Hematopoietic multipotent progenitor cell treated with erythropoietin and hydrocortisone succinate and interleukin-3 and kit ligand, for 8 days (in vitro differentiated cells): ENCODE data around the gene MAEL.
"Not testable (repeated sequence)": the region's sequence is repeated elsewhere in the genome, so short reads cannot be mapped to it uniquely, and the experiment has no call there.

ENCODE experiments used
- DNase-seq: peaks from one replicate; pipeline ENCODE4 v3.0.0-alpha.2; 2015

MAEL gene

DNA sequence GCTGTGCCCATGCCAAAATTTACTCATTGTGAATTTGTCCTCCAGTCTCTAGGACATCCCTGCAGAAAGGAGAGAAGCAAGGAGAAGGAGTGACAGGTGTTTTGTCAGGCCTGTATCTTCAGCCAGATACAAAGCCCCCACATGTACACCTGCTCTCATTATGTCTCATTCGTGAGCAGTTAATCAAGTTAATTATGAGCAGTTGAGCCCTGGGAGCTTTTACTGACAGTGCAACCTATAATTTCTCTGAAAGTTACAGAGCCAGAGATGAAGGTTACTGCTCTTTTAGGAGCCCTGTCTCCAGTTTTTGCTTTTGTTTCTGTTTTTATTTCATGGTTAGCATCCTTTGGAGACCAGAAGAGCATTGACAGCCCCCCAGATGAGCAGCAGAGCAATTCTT, 8.7 kb upstream of the MAEL start:
- no peak for DNase-seq

DNA sequence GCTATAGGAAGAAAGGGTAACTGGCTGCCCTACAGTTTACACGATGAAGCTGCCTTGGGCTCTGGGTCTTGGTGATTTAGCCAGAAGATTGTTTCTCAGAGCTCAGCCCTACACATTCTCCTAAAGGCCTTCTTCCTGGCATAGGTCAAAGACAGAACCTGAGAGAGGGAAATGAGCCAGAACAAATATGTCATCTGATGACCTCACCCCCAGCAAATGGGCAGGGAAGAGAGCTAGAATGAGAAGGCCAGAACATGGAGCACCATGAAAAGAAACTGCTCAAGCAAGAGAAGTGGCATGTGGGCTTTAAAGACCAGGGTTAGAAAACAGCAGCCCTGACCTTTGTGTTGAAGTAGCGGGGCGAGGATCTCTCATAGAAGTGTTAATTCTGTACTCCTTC, 8.3 kb upstream of the MAEL start:
- DNase-seq: no peak

DNA sequence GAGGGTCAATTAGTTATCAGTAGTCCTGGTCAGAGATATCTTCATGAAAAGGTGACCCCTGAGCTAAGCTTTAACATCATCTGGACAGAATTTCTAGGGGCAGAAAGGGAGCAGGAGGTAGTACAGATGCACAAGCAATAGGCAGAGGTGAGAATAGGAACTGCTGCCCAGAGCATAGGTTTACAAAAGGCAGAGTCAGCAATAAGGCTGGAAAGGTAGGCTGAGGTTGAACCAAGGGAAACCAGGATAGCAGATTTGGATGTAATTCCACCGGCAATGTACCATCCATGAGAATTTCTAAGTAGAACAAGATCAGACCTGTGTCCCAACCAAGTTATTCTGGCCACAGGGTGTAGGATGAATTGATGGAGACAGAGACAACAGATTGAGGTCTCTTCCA, 7.5 kb upstream of the MAEL start:
- DNase-seq: no peak

DNA sequence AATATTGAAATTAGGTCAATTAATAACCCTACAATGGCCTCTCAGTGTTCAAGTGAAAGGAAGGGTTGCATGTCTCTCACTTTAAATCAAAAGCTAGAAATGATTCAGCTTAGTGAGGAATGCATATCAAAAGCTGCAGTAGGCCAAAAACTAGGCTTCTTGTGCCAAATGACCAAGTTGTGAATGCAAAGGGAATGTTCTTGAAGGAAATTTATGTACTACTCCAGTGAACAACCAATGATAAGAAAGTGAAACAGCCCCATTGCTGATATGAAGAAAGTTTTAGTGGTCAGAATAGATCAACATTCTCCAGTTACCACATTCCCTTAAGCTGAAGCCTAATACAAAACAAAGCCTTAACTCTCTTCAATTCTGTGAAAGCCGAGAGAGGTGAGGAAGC, 10.0 kb downstream of the MAEL start:
- no peak for DNase-seq

DNA sequence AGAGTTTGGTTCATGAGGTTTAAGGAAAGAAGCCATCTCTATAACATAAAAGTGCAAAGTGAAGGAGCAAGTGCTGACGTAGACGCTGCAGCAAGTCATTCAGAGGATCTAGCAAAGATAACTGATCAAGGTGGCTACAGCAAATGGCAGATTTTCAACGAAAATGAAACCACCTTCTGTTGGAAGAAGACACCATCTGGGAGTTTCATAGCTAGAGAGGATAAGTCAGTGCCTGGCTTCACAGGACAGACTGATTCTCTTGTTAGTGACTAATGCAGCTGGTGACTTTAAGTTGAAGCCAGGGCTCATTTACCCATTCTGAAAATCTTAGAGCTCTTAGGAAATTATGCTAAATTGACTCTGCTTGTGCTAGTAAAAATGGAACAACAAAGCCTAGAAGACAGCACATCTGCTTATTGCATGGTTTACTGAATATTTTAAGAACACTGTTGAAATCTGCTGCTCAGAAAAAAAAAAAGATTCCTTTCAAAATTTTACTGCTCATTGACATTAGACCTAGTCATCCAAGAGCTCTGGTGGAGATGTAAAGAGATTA, 10.5 kb downstream of the MAEL start:
- DNase-seq: no peak

DNA sequence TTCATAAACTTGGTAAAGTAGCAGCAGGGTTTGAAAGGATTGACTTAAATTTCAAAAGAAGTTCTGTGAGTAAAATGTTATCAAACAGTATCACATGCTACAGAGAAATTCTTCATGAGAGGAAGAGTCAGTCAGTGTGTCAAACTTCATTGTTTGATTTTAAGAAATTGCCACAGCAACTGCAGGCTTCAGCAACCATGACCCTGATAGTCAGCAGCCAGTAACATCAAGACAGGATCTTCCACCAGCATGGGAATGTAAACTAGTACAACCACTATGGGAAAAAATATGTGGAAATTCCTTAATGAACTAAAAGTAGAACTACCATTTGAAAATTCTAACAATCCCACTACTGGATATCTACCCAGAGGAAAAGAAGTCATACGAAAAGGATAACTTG, 11.5 kb downstream of the MAEL start:
- DNase-seq: no peak

DNA sequence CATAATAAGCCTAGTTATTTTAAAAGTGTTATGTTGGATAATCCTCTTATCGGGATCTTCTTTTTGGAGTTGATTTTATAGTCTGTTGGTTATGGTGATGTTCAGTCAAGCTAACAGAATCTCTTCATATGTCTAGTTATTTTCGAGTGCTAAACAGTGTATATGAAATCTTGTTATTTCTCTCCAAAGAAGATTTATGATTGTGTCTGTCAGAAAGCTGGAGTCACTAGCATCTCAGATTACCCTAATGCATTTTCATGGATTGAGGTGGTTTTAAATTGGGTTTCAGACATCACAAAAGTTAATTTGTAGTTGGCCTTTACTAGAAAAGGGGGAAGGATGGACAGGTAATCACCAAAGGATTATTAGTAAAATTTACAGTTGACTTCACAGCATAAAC, 13.3 kb downstream of the MAEL start:
- DNase-seq: no peak

DNA sequence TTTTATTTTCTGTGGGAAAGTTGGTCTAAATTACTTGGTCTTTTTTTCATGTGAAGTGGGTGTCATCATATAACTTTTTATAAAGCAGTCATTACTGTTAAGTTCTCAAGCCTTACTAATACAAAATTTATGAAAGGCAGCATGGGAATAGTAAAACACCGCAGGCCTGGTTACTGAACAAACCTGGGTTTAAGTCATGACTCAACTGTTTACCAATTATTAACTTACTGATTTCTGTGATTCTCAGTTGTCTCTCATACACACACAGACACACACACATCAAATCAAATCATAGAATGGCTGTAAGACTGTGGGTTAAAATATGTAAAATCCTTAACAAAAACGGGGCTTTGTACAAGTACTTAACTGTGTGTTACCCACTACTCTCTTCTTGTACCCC, 14.6 kb downstream of the MAEL start:
- DNase-seq: no peak

DNA sequence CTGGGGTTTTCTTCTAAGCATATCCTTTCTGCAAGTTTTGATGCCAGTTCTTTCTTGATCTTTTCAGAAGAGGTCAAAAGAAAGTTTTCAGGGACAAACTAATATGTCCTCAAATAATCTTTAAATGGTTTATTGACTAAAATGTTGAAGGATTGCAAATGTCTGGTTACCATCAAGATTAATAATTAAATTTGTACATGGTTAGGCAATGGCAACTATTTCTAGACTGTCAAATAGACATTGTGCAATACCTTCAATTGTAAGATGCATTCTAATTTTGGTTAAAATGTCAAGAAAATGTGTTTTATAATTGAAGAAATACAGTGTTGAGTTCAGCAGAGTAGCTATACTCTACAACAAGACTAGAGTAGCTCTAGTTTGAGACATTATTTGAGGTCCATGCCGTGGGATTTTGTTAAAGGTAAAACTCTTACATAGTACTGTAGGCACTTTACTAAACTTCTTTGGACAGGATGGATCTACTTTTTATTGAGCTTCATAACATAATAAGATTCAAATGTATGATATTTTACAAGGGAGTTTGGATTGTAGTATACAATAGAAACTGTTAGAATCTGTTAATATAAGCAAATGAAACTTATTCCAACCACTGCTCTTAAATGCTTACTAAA, 22.6 kb downstream of the MAEL start:
- no peak for DNase-seq

DNA sequence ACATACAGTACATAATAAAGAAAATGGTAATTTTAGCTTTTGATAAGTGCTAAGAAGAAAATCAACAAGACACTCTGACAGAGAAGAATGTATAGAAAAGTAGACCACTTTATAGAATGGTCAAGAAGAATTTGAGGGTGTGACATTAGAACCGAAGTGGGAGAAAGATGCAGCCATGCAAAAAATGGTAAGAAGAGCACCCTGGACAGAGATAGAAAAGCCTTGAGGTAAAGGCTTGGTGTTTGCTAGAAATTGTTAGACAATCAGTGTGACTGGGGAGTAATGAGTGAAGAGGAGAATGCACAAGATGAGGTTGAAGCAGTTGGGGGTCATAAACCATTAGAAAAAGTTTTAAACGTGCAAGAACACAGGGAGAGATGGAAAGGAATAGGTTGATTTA, 23.5 kb downstream of the MAEL start:
- DNase-seq: no peak

DNA sequence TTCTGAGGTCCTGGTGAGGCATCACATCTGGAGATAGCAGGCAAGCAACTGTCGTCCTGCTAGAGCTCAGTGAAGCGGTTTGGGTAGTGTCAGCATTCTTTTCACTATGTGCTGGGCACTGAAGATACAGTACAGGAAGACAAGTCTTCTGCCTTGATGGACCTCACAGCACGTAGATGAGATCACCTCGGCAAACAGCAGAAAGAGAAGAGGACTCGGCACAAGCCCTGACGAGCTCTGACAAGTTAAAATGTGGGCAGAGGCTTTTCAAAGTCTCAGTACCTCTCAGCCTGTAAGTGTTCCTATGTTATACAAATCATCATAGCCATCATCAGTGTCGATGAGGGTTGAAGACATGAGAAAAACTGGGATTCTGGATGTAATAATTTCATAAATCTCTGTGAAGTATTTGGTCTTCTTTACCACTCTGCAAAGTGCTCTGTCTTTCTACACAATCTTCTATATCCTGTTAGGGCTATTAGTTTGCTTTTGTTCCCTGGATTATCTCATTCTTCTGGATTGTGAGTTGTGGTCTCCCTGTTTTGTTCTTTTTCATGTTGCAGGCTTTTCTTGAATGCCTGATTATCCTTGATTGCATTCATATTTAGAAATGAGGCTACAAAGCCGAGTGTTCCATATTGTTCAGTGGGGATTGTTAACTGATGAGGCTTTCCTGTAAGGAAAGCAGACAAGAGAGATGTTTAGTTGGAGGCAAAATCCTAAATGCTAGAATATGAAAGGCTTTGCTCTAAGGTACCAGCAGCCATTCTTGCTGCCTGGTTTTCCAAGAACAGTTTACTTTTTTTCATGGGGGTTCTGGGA, 24.2 kb downstream of the MAEL start:
- no peak for DNase-seq

DNA sequence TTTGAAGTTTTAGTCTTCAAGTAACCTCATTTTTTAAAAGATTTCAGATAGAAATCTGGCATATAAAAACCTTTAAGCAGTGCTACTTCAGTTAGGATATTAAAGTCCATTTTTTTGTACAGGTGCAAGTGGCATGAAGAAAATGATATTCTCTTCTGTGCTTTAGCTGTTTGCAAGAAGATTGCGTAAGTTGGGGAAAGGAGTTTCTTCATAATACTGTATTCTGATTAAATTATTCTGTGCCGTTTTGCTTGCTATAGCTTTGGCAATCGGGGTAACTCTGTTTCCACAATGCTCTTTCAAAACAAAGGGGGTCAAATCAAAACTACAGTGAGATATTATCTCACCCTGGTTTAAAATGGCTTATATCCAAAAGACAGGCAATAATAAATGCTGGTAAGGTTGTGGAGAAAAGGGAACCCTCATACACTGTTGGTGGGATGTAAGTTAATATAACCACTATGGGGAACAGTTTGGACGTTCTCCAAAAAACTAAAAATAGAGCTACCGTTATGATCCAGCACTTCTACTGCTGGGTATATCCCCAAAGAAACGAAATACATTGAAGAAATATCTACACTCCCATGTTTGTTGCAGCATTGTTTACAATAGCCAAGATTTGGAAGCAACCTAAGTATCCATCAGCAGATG, 27.1 kb downstream of the MAEL start:
- DNase-seq: no peak

DNA sequence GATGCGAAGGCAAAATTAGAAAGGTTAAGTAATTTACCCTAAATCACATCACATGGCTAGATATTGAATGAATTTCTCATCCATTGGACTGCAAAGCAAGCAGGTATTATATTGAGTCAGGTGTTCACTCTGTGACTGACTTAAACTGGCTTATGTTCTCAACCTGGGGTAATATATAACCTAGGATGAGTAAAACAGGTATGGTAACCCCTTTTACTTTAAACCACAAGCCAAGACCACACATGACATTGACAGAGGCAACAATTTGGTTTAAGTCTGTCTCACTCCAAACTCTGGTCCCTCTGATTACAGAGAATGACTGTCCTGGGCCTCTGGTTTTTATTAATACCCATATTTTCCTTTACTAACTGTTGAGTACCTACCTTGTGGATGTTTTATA, 33.3 kb downstream of the MAEL start:
- no peak for DNase-seq

DNA sequence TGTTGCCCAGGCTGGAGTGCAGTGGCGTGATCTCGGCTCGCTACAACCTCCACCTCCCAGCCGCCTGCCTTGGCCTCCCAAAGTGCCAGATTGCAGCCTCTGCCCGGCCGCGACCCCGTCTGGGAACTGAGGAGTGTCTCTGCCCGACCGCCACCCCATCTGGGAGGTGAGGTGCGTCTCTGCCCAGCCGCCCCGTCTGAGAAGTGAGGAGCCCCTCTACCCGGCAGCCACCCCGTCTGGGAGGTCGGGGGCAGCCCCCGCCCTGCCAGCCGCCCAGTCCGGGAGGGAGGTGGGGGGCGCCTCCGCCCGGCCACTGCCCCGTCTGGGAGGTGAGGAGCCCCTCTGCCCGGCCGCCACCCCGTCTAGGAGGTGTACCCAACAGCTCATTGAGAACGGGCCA, 40.5 kb downstream of the MAEL start:
- not testable (repeated sequence) for DNase-seq

DNA sequence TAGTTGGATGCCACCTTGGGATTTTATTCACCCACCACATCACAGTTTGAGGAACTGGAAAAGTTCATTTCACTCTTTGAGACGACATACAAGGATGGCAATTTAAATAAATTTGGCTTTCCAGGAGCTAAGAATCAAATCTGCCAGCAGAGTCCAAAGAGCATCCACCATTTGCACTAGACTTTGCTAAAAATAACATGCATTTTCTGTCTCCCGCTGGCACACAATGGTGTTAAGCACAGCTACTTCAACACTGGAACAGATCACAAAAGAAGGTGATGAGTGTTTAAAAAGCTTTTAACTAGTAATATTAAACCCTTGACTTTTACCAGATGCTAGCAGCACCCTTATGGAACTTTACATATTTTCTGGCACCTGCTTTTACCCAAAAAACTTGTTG, 44.6 kb downstream of the MAEL start:
- DNase-seq: no peak

DNA sequence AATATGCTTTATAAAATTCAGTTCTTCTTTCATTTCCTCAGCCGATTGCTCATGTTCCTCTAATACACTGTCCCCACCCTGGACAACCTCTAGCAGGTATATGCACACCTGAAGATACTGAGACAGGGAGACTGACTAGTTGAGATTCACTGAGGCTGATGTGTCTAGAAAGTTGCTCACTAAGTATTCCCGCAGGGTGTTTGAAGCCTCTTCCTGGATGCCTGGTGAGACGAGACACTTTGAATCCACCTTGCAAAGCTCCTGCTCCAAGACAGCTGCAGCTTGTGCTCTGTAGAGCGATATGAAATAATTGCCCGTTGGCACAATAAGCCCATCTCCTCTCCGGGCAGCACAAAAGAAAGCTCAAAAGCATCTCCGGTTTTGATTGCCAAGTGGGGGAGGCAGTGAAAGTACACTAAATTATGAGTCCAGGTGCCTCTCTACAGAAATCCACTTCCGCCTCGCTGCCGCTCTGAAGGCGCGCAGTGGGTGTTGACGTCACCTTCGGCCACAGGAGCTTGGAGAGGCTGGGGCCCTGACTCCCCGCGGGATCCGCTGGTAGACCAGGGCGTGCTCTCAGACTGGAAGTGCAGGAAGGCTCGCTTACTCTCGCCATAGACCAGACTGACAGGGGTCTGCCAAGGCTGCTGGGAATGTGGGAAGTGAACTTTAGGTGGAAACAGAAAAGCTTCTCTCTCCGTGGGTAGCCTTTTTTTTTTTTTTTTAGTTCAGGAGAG, 54.8 kb downstream of the MAEL start:
- DNase-seq: peak; percentile 65

DNA sequence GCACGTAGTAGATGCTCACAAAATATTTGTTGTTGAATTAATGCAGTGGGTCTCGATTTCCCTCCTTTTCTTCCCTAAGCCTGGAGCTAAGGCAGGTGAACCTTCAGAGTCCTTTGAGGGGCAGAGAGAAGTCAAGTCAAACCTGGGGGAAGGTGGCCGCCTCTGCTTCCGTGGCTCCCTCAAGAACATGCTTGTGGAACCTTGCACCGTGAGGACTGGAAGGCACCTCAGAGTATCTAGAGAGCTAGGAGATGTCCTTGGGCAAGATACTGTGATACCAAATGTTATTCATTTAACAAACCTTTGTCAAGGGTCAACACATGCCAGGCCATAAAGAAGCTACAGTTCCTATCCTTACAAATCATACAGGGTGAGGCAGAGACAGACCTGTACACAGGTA, 62.8 kb downstream of the MAEL start:
- no peak for DNase-seq

DNA sequence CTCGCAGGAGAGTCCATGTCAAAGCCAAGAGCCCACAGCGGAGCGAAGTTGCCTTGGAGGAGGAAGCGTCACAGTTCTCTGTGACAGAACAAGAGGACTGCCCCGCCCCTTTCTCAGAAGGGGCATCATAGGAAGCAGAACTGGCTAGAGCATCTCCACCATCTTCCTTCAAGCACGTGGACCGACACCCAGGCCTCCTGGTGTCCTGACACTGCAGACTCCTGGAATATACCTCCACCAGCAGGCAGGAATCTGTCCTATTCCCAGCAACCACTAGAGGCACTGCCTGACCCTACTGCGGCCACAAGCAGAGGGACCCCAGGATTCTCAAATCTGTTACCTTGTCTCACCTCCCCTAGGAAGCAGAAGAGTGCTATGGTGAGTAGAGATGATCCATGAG, 63.3 kb downstream of the MAEL start:
- no peak for DNase-seq

DNA sequence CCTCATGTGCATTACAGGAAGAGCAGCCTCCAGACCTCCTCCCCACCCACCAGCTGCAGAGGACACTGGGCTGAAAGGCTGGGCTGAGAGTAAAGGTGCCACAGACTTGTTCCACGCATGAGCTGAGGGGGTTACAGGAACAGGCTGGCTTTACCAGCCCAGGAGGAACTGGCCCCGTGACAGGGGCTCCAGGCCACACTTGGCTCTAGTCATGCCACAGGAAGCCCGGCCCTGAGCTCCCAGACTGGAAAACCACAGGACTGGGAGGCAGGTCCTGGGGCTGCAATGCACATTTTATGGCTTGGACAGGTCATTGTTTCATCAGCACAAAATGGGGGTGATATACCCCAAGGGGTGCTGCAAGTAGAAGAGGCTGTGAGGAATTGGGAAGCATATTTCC, 65.5 kb downstream of the MAEL start:
- no peak for DNase-seq

DNA sequence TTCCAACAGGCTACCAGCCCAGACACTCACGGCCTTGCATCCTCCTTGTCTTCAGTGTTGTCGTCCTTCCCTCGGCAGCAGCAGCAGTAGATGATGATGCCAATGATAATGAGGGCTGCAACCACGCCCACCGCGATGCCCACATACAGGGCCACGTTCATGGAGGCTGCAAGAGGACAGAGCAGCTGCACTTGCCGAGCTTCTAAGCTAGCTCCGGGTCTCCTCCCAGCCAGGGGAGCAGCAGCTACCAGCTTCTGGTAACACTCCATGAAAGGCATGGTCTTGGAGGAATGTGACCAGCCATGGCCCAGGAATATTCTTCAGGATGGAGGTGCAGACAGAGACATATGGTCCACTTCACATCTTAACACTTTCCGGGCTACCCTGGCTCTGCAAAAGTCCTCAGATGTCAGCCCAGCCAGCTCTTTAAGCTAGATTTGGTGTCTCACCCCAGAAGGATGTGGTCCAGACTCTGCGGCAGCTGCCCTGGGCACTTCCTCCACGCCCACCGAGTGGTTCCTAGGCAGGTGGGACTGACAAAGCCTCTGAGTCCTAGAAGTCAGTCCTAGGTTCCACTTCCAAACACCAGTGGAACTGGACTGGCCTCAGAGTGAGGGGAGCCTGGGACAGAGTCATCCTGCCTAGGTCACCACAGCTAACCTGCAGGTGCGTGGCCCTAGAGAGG, 66.0 kb downstream of the MAEL start:
- no peak for DNase-seq

DNA sequence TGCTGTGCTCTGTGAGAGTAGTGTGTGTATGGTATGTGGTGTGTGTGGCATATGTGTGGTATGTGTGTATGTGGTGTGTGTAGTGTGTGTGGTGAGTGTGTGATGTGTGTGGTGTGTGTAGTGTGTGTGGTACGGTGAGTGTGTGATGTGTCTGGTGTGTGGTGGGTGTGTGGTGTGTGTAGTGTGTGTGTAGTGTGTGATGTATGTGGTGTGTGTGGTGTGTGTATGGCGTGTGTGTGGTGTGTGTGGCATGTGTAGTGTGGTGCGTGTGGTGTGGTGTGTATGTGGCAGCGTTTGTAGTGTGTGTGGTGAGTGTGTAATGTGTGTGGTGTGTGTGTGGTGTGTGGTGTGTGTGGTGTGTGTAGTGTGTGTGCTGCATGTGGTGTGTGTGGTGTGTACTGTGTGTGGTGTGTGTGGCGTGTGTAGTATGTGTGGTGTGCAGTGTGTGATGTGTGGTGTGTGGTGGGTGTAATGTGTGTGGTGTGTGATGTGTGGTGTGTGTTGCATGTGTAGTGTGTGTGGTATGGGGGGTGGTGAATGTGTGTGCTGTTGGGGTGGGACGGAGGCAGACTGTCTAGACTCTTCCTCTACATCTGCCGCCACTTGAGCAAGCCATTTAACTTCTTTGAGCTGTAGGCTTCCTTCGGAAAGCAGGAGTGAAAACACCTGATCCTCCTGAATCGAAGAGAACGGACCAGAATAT, 67.6 kb downstream of the MAEL start:
- no peak for DNase-seq

DNA sequence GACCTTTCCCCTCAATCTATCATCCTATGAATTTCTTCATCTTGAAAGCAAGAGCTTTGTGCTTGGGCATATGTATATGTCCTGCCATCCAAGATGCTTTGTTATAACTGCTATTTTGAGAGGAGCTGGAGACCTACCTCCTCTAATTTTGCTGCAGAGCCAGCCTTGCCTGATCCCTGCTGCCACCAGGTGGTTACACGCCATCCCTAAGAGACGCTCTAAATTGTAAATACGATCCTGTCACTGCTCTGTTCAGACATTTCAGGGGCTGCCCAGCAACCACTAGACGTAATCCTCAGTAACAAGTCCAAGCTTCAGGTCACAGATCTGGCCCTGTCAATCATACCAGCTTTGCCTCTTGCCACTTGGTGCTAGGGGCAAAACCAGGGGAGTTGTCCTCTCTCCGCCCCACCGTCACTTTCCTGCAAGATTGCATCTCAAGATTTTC, 68.2 kb downstream of the MAEL start:
- peak; percentile 60 for DNase-seq
